Activated T-helper 1 cell treated with anti-CD3 and anti-CD28 coated beads, Interleukin-2, amount 50 U/mL, for 16 hours (primary cell): ENCODE measurements around the gene SYNGR1.
"Not testable (repeated sequence)": the region's sequence is repeated elsewhere in the genome, so short reads cannot be mapped to it uniquely, and the experiment has no call there.

Source experiments
- DNase-seq, 2 donors: peaks; one replicate each; pipeline ENCODE4 v3.0.0-alpha.2; 2020; ENCODE audit warnings: low read depth in 1 of 2, low spot score in 1 of 2

Gene SYNGR1

GRCh38 chr22:39316440-39317083 lies 33.2 kb upstream of the SYNGR1 start:
- peak; percentile 52 to 63 for DNase-seq

GRCh38 chr22:39317084-39317774 lies 32.6 kb upstream of the SYNGR1 start:
- no peak for DNase-seq

- DNase-seq, result no peak
These were observed 31.9 kb upstream of the SYNGR1 start for GRCh38 chr22:39317775-39318506.

- no peak for DNase-seq
These were observed 31.1 kb upstream of the SYNGR1 start for GRCh38 chr22:39318507-39319283.

- DNase-seq, result peak; percentile 97
These were observed 30.3 kb upstream of the SYNGR1 start, which contains the start of gene RPL3 for GRCh38 chr22:39319284-39320022. Gene RPL3, minus strand, starts transcription at chr22:39319623. Its CDS starts 26 bp downstream, at chr22:39319597.

GRCh38 chr22:39320616-39321029 lies 29.2 kb upstream of the SYNGR1 start:
- not testable (repeated sequence) for DNase-seq

GRCh38 chr22:39325392-39325932 lies 24.3 kb upstream of the SYNGR1 start:
- DNase-seq, result no peak

GRCh38 chr22:39327995-39328754 lies 21.6 kb upstream of the SYNGR1 start:
- DNase-seq, result no peak

- not testable (repeated sequence) for DNase-seq
These were observed 19.2 kb upstream of the SYNGR1 start for GRCh38 chr22:39330553-39330952.

- DNase-seq, result no peak
These were observed 17.2 kb upstream of the SYNGR1 start for GRCh38 chr22:39332441-39333064.

GRCh38 chr22:39336411-39336810 lies 13.4 kb upstream of the SYNGR1 start:
- DNase-seq, result no peak

- not testable (repeated sequence) for DNase-seq
These were observed 10.0 kb upstream of the SYNGR1 start for GRCh38 chr22:39339775-39340174.

GRCh38 chr22:39341179-39341578 lies 8.6 kb upstream of the SYNGR1 start:
- no peak for DNase-seq

GRCh38 chr22:39343259-39344045 lies 6.3 kb upstream of the SYNGR1 start:
- DNase-seq, result peak in 1 of 2 donors; percentile 15

GRCh38 chr22:39344046-39344390 lies 5.8 kb upstream of the SYNGR1 start:
- no peak for DNase-seq

- no peak for DNase-seq
These were observed 4.6 kb upstream of the SYNGR1 start for GRCh38 chr22:39345231-39345630.

- no peak for DNase-seq
These were observed 784 bp upstream of the SYNGR1 start for GRCh38 chr22:39348909-39349505.

GRCh38 chr22:39349506-39349966 lies 255 bp upstream of the SYNGR1 start:
- DNase-seq, result no peak
